GM21723 (cell line): ENCODE measurements around the gene CFAP251.

Source experiments
- ATAC-seq: cut with Tn5 transposase; IDR thresholded peaks from one replicate; pipeline ENCODE4 v1.9.1; 2021; ENCODE audit warnings: mild to moderate bottlenecking, moderate library complexity; ENCODE audit not compliant: unreplicated experiment

The CFAP251 gene

DNA sequence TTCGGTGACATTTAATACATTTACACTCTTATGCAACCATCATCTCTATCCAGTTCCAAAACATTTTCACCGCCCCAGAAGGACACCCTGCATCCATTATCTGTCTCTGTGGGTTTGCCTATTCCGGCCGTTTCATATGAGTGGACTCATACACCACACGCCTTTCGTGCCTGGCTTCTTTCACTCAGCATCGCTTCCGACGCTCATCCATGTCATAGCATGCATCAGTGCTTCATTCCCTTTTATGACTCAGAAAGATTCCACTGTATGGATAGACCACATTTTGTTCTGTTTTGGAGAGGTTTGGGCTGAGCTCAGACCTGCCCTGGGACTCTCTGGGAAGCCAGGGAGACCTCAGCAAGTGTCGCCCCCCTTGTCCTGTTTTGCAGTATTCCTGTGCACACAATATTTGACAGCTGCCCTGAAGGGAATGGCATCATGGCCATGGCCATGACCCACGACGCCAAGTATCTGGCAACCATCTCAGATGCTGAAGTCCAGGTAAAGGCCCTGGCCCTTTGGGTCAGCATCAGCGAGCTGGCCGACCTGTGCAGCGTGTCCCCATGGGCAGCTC, 23.8 kb downstream of the CFAP251 start:
- no peak for ATAC-seq

DNA sequence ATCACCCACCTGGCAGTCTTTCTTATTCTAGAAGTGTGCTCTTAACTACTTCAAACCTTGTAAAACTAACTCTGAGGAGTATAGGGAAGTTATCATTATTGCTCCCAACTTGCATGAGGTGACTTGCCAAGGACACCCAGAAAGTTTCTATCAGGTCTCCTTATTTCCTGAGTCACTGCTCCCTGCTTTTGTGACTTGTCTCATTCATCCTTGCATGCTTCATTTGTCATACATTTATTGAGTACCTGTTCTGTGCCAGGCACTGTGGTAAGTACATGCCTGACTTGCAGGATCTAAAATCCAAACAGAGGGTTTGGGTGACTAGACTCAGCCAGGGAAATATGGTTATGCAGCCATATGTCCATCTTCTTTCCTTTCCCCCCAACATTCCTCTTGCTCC, 25.5 kb downstream of the CFAP251 start:
- ATAC-seq, result no peak

DNA sequence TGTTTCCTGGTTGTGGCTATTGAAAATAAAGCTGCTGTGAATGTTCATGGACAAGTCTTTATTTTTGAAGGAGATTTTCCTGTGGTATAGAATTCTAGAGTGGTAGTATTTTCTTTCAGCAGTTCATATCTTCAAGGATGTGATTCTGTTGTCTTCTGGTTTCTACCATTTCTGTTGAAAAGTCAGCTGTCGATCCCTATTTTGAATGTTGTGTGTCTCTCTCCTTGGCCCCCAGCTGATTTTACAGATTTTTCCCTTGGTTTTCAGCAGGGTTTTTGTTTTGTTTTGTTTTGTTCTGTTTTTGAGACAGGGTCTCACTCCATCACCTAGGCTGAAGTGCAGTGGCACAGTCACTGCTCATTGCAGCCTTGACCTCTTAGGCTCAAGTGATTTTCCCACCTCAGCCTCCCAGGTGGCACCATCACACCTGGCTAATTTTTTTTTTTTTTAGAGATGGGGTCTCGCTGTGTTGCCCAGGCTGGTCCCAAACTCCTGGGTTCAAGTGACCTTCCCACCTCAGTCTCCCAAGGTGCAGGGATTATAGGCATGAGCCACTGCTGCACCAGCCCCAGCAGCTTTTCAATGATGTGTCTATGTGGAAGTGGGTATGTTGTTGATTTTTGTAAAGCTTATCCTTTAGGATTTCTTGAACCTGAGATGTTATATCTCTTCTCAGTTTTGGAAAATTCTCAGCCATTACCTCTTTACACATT, 28.1 kb downstream of the CFAP251 start:
- no peak for ATAC-seq

DNA sequence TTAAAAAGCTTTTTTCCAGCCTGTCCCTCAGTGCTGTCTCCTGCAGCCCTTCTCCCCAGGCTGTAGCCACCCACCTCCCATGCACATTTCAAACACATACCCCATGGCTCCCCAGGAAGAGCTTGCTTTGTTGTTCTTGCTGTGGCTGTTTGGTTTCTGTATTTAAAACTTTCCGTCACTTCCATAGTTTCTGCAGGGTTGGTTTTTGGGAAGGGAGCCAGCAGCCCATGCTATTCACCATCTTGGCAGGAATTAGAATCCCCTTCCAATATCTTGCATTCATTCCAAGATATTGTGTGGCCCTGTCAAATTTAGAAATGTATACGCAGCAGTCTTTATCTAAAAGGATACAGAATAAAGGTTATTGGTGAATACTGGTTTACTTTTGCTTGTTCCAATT, 29.6 kb downstream of the CFAP251 start:
- no peak for ATAC-seq

DNA sequence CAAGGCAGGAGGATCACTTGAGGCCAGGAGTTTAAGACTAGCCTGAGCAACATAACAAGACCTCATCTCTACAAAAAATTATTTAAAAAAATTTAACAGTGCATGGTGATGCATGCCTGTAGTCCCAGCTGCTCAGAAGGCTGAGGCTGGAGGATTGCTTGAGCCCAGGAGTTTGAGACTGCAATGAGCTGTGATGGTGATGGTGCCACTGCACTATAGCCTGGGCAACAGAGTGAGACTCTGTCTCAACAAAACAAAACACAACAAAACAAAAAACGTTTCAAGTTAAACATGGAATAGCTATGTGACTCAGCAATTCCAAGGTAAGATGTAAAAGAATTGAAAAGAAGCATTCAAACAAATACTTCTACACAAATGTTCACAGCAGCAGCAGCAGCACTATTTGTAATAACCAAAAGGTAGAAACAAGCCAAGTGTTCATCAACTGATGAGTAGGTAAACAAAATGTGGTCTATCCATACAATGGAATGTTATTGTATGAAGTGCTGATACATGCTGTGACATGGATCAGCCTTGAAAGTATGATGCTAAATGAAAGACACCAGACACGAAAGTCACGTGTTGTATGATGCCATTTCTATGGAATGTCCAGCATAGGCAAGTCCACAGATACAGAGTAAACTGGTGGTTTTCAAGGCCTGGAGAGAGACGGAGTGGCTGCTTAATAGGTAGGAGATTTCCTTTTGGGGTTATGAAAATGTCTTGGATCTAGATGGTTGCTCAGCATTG, 31.4 kb downstream of the CFAP251 start:
- no peak for ATAC-seq

DNA sequence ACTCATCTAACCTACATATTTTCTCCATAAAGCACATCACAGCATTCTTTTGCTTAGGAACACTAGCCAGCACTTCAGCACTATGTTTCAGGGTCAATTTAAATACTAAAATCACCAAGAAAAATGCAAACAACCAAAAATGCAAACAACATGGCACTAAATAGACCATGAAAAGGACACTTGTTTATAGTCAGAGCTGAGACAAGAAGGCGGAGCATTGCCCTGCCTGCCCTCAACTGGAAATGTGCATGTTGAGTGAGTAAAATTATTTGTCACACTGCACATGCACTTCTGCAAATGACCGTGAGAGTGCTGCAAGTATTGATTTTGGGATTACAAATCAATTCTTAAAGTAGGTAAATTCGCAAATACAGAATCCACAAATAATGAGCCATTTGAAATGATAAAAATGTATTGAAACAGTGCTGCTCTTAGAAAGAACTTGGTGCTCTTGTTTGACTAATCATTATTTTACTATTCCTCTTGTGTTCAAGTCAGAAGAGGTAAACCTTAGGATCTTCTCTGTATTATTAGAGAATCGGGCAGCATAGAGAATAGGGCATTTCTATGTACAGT, 34.8 kb downstream of the CFAP251 start:
- ATAC-seq, result no peak

DNA sequence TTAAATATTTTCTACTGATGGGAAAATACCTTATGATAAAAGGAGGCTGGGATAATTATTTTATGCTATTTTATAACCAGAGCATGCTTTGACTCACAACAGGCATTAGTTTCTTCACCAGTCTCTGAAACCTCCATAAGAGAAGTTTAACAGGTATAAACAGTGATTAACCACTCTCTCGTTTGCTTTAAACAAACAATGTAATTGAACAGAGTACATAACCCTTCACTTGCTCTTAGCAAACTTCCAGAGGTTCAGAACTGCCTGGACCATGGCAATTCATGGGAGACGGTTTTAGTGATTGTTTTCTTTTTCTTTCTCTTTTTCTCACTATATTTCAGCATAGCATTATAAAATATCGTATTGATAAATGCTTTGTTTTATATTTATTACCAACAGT, 35.3 kb downstream of the CFAP251 start:
- ATAC-seq, result no peak

DNA sequence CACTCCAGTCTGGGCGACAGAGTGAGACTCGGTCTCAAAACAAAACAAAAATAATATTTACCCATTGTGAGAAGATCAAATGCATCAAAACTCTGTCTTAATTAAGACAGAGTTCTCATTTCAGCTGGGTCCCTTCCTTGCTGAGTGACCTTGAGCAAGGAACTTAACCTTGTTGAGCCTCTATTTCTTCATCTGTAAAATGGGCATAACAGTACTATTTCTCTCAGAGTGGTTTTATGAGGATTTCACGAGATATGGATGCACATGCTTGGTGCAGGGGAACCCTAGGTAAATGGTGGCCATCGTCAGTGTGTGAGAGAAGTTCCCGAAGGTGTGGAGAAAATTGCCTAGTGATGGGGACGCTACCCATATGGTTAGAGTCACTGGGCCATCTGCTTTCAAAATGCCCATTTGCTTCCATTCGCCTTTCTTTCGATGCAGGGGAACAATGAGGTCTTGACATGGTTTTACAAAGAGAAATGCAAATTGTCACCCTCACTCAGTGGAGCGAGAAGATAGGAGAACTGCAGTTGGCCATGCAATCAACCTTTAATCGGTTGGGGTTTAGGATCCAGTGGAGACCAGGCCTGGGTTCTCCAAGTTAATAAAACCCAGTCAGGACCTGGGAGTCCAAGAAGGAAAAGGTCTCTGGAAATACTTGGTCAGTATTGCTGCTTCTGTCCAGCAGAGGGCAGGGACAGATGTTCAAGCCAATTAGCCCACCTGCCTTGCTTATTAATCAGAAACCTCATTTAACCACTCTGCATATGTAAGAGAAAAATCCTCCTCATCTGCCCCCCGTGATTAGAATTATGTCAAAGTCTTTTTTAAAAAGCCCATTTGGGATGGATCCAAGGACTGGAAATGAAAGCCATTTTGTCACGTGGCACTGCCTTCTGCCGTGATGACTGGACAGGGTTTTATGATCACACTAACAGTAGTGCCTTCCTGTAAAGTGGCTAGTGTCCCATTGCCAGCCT, 37.2 kb downstream of the CFAP251 start:
- no peak for ATAC-seq

DNA sequence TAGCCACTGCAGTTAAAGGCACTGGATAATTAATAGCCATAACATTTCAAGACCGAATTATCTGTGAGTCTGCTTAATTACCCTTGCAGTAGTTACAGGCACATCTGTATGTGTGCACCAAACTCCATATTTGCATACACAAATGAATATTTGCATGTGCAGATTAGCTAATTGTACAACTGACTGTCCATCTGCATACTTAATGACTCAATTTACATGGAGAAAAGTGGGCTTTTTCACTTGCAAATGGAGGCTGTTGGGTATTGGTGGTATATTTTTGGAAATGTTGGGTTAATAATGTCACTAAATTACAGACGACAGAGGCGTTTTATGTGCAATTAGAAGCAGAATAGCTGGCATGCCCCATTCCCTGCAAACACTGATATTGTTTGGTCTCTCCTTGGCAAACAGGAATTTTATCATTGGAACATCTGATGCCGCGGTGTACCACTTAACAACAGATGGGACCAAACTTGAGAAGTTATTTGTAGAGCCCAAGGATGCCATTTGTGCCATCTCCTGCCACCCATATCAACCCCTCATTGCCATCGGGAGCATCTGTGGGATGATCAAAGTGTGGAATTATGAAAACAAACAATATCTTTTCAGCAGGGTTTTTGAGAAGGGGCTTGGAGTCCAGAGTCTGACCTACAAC, 39.6 kb downstream of the CFAP251 start:
- ATAC-seq, result no peak

DNA sequence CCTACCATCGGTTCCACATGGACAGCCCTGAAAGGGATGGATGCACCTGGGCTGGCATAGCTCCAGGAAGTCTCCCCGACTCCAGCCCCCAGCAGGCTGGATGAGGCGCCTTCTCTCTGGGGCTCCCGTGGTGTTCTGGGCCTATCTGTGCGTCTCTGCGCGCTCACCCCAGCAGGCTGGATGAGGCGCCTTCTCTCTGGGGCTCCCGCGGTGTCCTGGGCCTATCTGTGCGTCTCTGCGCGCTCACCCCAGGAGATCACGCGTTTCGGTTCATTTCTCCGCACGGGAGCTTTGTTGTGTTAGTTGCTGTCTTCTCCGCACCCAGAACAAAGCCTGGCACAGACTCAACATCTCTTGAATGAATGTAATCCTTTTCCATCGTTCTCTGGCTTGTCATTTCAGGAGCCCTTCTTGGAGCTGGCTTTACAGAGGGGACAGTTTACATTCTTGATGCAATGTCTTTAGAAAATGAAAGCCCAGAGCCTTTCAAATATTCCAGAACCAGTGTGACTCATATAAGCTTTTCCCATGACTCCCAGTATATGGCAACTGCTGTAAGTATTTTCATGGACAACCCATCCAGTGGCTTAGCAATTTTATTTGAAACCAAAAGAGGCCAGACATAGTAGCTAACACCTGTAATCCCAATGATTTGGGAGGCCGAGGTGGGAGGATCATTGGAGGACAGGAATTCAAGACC, 40.3 kb downstream of the CFAP251 start:
- ATAC-seq, result no peak

DNA sequence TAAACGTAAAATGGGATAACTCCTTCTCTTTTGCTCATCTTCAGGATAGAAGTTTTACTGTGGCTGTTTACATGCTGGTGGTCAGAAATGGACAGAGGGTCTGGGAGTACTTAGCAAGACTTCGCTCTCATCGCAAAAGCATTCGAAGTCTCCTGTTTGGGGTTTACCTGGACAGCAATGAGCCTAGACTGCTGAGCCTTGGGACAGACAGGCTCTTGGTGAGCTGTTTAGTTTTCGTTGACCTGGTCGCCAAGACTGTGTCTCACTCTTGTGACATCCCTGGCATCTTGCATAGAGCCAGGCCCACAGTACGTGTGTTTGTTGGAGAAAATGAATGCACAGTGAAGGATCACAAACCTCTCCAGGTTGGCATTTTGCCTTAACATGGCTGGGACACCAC, 42.1 kb downstream of the CFAP251 start:
- ATAC-seq, result no peak

DNA sequence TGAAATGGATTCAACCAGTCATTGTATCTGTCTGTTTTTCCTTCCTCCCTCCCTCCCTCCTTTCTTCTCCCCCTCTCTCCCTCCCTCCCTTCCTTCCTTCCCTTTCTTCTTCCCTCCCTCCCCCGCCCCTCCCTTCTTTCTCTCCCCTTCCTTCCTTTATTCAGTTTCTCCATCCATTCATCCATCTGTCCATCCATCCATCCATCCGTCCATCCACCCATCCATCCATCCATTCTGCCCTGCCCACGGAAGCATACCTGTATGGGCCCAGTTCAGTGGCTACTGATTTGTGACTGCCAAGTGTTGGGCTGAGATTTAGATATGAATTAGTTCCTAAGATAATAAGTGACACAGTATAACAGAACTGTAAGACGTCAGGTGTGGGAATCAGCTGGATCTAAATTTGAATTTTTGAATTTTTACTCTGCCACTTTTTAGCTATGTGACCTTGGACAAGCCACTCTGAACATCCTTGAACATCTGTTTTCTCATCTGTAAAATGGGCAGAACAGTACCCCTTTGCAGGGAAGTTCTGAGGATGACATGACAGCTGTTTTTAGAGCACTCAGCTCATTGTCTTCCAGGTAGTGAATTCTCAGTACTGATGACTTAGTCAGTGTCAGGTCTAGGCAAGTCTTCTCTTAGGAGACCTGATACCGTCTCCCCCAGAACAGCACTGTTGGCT, 42.9 kb downstream of the CFAP251 start:
- no peak for ATAC-seq

DNA sequence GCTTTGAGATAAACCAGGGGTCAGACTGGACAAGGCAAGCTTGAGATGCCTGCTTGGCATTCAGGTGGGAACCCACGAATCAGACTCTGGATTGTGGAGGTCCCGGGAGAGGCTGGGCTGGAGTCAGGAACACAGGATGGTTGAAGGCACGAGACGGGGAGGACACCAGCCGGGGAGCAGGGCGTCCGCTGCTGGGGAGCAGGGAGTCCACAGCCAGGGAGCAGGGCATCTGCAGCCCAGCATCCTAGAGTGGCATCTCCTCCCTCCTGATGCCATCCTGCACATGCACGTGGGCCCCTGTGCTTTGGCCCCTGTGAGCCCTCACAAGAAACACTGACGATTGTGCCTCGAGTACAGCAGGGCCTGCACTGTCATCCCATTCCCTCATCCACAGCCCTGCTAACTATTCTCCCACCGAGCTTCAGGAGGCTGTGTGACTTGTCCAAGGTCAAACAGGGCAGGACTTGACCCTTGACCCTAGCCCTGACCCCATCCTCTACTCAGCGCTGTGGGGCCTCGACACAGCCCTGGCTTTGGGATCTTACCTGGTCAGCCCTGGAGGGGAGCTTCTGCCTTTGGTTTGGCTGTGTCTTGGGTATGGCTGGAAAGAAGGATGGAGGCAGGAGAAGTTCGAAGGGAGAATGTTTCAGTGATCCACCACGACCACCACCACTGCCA, 45.1 kb downstream of the CFAP251 start:
- no peak for ATAC-seq

DNA sequence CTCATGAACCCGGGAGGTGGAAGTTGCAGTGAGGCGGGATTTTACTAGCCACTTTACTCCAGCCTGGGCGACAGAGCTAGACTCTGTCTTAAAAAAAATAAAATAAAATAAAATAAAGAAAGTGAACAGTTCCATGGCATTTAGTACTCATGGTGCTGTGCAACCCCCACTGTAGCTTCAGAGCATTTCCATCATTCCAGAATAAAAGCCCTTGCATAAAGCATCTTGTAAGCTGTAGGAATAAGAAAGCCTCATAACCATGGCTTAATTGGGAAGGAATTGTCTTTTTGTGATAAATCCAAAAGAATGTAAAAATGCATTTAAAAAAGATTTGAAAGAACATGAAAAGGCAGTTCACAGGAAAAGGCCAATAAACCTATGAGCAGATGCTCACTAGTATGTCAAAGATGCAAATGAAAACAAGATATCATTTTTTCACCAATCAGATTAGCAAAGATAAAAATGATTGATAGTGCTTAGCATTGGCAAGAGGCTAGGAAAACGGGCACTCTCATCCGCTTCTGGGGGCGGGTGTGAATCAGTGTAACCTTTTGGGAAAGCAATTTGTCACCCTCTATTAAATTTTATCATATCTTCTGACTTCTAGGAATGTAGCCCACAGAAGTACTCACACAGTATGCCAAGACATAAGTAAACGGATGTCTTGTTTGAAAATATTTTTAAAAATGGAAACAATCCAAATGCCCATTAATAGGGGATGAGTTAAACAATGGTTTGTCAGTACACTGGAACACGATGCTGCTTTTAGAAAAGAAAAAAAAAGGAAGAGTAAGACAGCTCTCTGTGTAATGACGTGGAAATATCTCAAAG, 46.6 kb downstream of the CFAP251 start:
- no peak for ATAC-seq

DNA sequence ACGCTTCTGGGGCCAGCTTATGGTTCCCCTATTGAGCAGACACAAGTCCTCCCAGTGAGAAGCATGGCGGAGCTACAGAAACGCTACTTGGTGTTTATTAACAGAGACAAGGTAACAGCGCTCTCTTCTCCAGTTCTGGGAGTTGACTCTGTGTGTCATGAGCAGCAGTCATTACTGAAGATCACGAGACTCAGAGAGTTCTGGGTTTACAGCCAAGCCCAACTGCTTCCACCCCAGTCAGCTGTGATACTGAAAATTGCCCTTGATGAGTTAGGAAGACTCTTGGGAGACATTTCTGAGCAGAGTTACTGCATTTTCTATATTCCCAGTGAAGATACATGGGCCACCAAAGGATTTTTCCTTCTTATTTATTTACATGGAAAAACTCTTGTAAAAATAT, 48.6 kb downstream of the CFAP251 start:
- ATAC-seq, result no peak

DNA sequence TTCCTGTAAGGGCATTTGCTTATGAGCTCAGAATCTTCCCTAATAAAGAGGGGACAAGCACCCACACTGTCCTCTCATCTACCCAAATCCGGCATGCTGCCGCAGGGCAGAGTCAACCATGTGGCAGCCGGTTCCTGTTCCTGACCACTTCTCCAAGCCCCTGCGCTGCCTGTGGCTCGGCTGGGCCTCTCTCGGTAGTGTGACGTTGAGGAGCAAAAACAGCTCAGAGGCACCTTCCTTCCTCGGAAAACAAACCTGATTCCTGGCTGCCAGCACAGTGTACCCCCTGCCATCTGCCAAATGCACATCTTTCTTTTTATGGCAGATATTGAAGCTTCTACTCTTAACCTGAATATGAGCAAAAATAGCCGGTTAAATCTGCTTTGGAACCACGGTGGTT, 50.5 kb downstream of the CFAP251 start:
- ATAC-seq, result no peak

DNA sequence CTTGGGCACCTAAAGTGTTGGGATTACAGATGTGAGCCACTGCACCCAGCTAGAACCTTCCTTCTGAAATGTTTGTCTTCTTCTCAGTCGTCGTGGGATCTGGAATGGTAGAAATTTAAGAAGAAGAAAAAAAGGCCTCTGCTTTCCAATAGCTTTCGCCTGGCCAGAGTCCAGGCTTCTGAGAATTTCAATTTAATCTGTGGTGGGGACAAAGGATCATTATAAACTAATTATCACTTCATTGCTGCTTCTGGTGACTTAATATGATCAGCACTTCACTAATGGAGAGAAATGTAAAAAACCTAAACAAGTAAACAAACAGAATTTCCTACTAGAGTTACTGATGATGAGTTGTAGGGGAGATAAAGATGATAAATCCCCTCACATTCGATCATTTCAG, 51.3 kb downstream of the CFAP251 start:
- ATAC-seq, result no peak
